PC-3 (cell line): Measurements from ENCODE around the gene DGKI.

ENCODE experiments used
- EZH2 ChIP-seq: fragments of 300-600 bp; sonication (generic); IDR thresholded peaks from one replicate; pipeline ENCODE4 v1.6.1; 2017; ENCODE audit warnings: antibody characterized with exemption, mild to moderate bottlenecking, low read length; ENCODE audit not compliant: unreplicated experiment
- TF ChIP-seq, protein P1 (sequence below): fragments of 300-600 bp; sonication (generic); conservative IDR thresholded peaks from 2 replicates; pipeline ENCODE4 v1.5.1; 2017; ENCODE audit warnings: antibody characterized with exemption, low read depth, mild to moderate bottlenecking, low read length

DNA sequence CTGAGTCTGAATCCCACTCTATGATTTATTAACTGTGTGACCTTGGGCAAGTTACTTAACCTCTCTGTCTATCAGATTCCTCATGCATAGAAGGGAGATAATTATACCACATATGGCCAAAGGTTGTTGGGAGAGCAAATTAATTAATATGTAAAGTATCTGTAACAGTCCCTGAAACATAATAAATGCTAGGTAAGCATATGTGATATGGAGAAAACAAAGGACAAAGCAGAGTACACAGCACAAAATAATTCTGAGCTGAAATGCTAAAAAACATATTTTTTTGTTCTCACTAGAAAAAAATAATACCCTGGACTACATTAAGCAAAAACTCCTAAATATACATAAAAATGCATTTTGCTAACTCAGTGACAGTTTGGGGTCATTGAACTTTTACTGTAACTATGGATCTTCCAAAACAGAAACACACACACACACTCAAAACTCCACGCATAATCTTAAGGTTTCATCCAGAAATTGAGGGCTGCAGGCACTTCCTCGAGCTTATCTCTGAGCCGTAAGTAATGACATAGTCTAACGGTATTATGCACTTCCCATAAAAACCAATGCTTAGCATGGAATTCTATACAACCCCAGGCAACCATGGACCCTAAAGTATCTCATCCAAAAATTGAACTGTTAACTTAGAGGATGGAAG is 301.6 kb downstream of the DGKI start:
- TF ChIP-seq, protein P1, sequence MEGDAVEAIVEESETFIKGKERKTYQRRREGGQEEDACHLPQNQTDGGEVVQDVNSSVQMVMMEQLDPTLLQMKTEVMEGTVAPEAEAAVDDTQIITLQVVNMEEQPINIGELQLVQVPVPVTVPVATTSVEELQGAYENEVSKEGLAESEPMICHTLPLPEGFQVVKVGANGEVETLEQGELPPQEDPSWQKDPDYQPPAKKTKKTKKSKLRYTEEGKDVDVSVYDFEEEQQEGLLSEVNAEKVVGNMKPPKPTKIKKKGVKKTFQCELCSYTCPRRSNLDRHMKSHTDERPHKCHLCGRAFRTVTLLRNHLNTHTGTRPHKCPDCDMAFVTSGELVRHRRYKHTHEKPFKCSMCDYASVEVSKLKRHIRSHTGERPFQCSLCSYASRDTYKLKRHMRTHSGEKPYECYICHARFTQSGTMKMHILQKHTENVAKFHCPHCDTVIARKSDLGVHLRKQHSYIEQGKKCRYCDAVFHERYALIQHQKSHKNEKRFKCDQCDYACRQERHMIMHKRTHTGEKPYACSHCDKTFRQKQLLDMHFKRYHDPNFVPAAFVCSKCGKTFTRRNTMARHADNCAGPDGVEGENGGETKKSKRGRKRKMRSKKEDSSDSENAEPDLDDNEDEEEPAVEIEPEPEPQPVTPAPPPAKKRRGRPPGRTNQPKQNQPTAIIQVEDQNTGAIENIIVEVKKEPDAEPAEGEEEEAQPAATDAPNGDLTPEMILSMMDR, result no peak
- no peak for TF ChIP-seq EZH2
